ENCODE measurements around the gene OR6X1. TPM values are rescaled to one million over a fixed set of nuclear protein-coding genes. Genes with fewer than 3 reads are reported as not detected.
A peak's percentile ranks its signal among the peaks of the same experiment; 100 is the strongest.

The OR6X1 gene
- total and polyA plus RNA-seq, 9 of the 15 experiments (the other 6 are each of a cell fraction or from before 2014, with no cell fraction given), result not detected

DNA sequence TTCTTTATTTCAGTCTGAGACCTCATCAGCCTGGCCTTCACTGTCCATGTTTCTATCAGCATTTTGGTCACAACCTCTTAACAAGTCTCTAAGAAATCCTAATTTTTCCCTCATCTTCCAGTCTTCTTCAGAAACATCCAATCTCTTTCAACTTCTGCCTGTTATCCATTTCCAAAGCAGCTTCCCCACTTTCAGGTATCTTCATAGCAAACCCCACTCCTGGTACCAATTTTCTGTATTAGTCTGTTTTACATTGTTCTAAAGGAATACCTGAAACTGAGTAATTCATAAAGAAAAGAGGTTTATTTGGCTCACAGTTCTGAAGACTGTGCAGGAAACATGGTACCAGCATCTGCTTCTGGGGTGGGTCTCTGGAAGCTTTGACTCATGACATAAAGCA lies 8.1 kb upstream of the OR6X1 start:
- in situ Hi-C loops (cut with MboI) (no loop called here), intact Hi-C loops (cut with micrococcal nuclease) (no loop called here)
- peaks cover 0 to 4% of the 10 kb centered on the region in 2 experiments; a peak in 3 of 5 replicates for H3K27me3 ChIP-seq (ENCODE audit: control insufficient read depth in 2 of 2, insufficient read depth in 2 of 2, low read length in 2 of 2)
- no peak for DNase-seq (ENCODE audit: extremely low read depth in 1 of 4, low spot score in 3 of 4)
- no peaks in the 10 kb centered on the region for H4K20me1 ChIP-seq (replicated peaks; ENCODE audit: control insufficient read depth, insufficient read depth, low read length)
- H3K36me3 ChIP-seq (ENCODE audit: control insufficient read depth, insufficient read depth, low read length), result no peaks in the 10 kb centered on the region
- TF ChIP-seq ZNF707 (CRISPR knock-in tag; conservative IDR thresholded peaks at IDR 0.05) (peak; percentile 89), RAD21 (CRISPR knock-in tag; conservative IDR thresholded peaks at IDR 0.05 in 1 of 2, IDR thresholded peaks at IDR 0.05 in 1 of 2) (no peak)
- H3K9ac ChIP-seq (ENCODE audit: insufficient read depth in 1 of 2, low read depth in 2 of 2, low read length in 2 of 2), result no peak overlapping the region
- ATAC-seq, result no peak
- H3K4me3 ChIP-seq, result no peak overlapping the region
- H3K9me1 ChIP-seq (ENCODE audit: control insufficient read depth, insufficient read depth, low read length), result no peaks in the 10 kb centered on the region
- no peak overlapping the region for H3K27ac ChIP-seq (ENCODE audit: extremely low read depth, low read depth, low read length)
- CTCF ChIA-PET (ENCODE audit: low intra/inter-chr PET ratio), result no interaction called here
- POLR2A ChIA-PET, result no interaction called here
- H3K4me2 ChIP-seq (ENCODE audit: insufficient read depth, low read length), result no peak overlapping the region
- no peaks in the 10 kb centered on the region for H3K4me1 ChIP-seq (replicated peaks in 1 of 2; ENCODE audit: control insufficient read depth in 2 of 2, insufficient read depth in 2 of 2, low read length in 2 of 2)
- H3K79me2 ChIP-seq (ENCODE audit: control insufficient read depth, insufficient read depth, low read length), result no peaks in the 10 kb centered on the region
- no peak for FAIRE-seq
- no TSS peak for BruUV-seq (replicated peaks)
- H3K9me3 ChIP-seq (replicated peaks; ENCODE audit: control insufficient read depth, insufficient read depth, low read depth, low read length), result no peaks in the 10 kb centered on the region
- no peak overlapping the region for H2AFZ ChIP-seq (ENCODE audit: low read depth, low read length)

DNA sequence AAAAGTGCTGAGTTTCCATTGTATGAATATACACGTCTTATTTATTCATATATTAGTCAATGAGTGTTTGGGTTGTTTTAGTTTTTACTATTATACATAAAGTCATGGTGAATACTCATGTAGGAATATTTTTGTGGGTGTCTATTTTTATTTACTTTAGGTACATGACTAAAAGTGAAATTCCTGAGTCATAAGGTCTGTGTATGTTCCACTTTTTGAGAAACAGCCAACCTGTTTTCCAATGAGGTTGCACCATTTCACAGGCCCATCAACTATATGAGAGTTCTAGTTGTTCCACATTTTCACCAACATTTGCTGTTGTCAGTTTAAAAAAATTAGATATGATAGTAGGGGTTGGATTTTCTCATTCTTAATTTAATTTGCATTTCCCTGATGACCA lies 6.6 kb upstream of the OR6X1 start:
- Histone ChIP-seq H3K9ac (ENCODE audit: insufficient read depth in 1 of 2, low read depth in 2 of 2, low read length in 2 of 2) (no peak overlapping the region), H3K9me1 (ENCODE audit: control insufficient read depth, insufficient read depth, low read length) (no peaks in the 10 kb centered on the region), H3K27me3 (ENCODE audit: control insufficient read depth in 2 of 2, insufficient read depth in 2 of 2, low read length in 2 of 2) (peaks cover 6 to 8% of the 10 kb centered on the region in 2 experiments; a peak in 4 of 5 replicates), H3K79me2 (ENCODE audit: control insufficient read depth, insufficient read depth, low read length) (no peaks in the 10 kb centered on the region), H3K27ac (ENCODE audit: extremely low read depth, low read depth, low read length) (no peak overlapping the region), H3K36me3 (ENCODE audit: control insufficient read depth, insufficient read depth, low read length) (no peaks in the 10 kb centered on the region), H4K20me1 (replicated peaks; ENCODE audit: control insufficient read depth, insufficient read depth, low read length) (no peaks in the 10 kb centered on the region), H3K4me1 (replicated peaks in 1 of 2; ENCODE audit: control insufficient read depth in 2 of 2, insufficient read depth in 2 of 2, low read length in 2 of 2) (no peaks in the 10 kb centered on the region), H3K4me3 (no peak overlapping the region), H3K4me2 (ENCODE audit: insufficient read depth, low read length) (no peak overlapping the region), H2AFZ (ENCODE audit: low read depth, low read length) (no peak overlapping the region), H3K9me3 (replicated peaks; ENCODE audit: control insufficient read depth, insufficient read depth, low read depth, low read length) (no peaks in the 10 kb centered on the region)
- ATAC-seq (no peak), DNase-seq (ENCODE audit: extremely low read depth in 1 of 4, low spot score in 3 of 4) (no peak), FAIRE-seq (no peak)
- ChIA-PET CTCF (ENCODE audit: low intra/inter-chr PET ratio) (no interaction called here), POLR2A (no interaction called here)
- BruUV-seq (replicated peaks), result no TSS peak
- WGBS (ENCODE audit: insufficient coverage, low coverage, missing lambda C conversion rate), result 0% methylated on average over 1 of the region's 1 CpG
- intact Hi-C loops (cut with micrococcal nuclease) (no loop called here), in situ Hi-C loops (cut with MboI) (no loop called here)
- TF ChIP-seq PHF8 (IDR thresholded peaks at IDR 0.05; ENCODE audit: borderline replicate concordance, low read length) (no peak), U2AF1 (optimal IDR thresholded peaks at IDR 0.05; ENCODE audit: low read depth, low read length) (no peak), KDM1A (IDR thresholded peaks at IDR 0.05) (no peak), ZNF316 (IDR thresholded peaks at IDR 0.05) (0 out of 2 replicates have a peak, but pooled peaks have one; percentile 4)
- TF ChIP-seq, protein P1, sequence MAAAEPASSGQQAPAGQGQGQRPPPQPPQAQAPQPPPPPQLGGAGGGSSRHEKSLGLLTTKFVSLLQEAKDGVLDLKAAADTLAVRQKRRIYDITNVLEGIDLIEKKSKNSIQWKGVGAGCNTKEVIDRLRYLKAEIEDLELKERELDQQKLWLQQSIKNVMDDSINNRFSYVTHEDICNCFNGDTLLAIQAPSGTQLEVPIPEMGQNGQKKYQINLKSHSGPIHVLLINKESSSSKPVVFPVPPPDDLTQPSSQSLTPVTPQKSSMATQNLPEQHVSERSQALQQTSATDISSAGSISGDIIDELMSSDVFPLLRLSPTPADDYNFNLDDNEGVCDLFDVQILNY (CRISPR knock-in tag; IDR thresholded peaks at IDR 0.05), result no peak

Measured in K562 (cell line).